ENCODE results near the gene TAP2.
A peak's percentile ranks its signal among the peaks of the same experiment; 100 is the strongest.
"Not testable (repeated sequence)": the region's sequence is repeated elsewhere in the genome, so short reads cannot be mapped to it uniquely, and the experiment has no call there.

Gene TAP2

DNA sequence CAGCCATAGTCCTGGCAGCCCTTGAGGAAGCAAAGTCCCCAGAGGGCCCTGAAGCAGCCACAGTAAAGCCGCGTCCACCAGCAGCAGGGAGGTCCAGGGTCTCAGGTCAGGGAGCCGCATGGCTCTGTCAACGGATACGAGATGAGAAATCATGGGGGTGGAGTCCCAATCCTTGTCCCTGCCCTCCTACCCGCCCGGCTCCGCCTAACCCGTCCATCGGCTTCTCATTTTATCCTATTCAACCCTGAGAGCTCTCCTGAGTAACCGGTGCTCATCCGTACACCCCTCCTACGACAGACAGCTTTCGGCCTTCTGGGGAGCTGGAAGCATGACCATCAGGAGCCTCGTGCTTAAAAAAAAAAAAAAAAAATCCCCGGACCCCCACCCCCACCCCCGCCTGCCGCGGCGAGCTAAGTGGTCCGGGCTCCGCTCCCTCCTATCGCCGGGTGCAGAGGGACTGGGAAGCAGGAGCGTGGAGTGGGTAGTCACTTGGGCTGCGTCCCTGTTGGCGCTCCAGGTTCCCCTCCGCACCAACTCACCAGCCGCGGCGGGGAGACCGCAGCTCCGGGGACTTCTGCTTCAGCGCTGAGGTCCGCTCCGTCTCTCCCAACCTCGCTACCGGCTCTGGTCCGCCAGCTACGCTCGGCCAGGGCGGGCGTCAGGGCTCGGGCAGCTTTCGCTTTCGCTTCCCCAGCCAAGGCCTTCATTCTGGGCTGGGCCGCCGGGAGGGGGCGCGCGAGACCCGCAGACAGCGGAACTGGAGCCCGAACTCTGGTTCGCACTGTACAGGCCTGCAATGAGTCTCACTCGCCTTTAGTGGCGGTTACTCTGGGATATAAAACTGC, at the start of gene TAP2:
Gene TAP2 (minus strand): TSS at position 626 of the 845 bp plus-strand sequence. CDS start 506 bp downstream, at position 120.
- DNase-seq: peak; percentile 97

- DNase-seq: no peak
These were observed 49.1 kb upstream of the TAP2 start for GRCh38 chr6:32887616-32888015.

DNA sequence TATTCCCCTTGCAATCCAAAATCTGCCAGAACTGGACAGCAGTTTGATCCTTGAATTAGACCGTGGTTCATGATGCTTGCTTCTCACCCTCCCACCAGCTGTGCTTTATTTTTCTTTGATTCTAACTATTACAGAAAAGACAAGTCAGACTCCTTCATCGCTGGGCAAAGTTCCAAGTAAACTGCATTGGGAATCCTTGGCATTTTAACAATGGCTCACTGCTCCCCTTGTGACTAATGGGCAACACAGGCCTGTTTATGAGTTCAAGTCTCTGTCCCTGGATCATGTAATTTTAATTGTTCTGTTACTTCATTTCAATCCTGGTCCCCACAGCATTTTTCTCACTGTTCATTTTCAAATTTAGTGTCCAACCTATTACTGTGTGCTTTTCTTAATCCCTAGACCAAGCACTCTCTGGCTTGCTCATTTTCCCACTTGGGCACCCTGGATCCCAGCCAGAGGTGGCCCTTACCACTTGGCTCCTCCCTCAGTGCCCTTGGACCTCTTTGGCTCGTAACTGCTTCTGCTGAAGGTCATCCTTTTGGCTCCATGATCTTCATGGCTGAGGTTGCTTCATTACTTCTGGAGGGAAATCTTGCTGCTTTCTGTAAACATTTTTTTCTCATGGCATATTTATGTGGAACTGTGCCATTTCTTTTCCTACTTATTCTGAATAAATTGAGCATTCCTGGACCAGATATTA, 48.3 kb upstream of the TAP2 start:
- no peak for DNase-seq

GRCh38 chr6:32885698-32886286, 47.3 kb upstream of the TAP2 start:
- no peak for DNase-seq

DNA sequence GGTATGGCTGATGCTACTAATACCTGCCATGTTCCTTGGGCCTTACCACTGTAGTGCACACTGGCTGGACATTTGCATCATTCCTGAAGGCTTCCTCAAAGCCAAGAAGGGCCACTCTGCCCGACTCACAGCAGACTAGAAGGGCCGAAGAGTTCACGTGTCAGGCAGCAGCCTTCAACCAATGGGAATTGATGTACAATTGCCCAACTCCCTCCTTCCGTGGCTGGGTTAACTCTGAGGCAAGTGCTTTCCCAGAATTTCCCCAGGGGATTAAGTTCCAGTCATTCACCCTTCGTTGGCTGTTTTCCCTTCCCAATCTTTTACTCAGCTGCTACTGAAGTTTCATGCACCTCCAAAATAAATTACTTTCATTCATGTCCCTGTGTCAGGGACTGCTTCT, 45.2 kb upstream of the TAP2 start:
- no peak for DNase-seq

DNA sequence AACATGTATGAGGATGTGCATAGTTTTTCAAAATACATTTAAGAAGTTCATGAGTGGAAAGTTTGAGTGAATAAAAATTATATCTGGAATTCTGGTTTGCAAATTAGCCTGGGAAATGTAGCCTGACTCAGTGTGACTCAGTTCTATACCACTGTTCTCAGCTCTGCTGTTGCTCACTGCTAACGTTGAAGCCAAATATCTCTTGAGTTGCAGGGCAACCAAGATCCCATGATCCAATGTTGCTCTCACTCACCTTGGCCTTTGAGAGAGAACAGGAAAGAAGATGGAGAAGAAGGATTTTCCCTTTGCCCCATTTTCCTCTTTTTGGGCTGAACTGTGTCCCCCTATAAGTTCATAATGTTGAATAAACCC, 44.3 kb upstream of the TAP2 start:
- DNase-seq: no peak

DNA sequence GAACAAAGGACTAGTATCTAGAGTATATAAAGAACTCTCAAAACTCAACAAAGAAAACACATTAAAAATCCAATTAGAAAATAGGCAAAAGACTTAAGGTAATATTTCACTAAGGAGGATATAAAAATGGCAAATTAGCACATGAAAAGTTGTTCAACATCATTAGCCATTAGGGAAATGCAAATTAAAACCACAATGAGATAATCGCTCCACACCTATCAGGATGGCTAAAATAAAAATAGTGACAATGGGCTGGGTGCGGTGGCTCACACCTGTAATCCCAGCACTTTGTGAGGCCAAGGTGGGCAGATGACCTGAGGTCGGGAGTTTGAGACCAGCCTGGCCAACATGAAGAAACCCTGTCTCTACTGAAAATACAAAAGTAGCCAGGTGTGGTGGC, 42.4 kb upstream of the TAP2 start:
- DNase-seq: not testable (repeated sequence)

DNA sequence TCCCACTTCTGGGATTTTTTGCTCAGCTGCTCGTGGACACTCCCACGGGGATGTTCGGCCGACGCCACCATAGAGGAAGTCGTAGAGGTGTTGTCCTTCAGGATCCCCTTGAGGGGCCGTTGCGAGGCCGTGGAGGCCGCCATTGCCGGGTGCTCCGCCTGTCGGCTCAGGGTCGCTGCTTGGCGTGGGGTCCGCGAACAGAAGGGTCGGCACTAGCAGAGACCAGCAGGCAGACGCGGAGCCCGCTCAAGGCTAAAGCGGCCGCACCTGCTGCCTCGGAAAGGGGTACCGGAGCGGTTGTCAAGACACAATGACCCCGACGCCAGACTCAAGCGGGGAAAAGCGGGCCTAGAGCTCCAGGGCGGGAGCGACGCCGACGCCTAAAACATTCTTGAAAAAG, 41.2 kb upstream of the TAP2 start:
- DNase-seq: no peak

- no peak for DNase-seq
These were observed 38.1 kb upstream of the TAP2 start for GRCh38 chr6:32876603-32877002.

- not testable (repeated sequence) for DNase-seq
These were observed 35.4 kb upstream of the TAP2 start for GRCh38 chr6:32873947-32874346.

GRCh38 chr6:32868257-32868788, 29.8 kb upstream of the TAP2 start:
- DNase-seq: peak; percentile 89

- no peak for DNase-seq
These were observed 29.2 kb upstream of the TAP2 start for GRCh38 chr6:32867554-32868256.

GRCh38 chr6:32867022-32867477, 28.5 kb upstream of the TAP2 start:
- DNase-seq: no peak

GRCh38 chr6:32865724-32866443, 27.3 kb upstream of the TAP2 start:
- DNase-seq: no peak

DNA sequence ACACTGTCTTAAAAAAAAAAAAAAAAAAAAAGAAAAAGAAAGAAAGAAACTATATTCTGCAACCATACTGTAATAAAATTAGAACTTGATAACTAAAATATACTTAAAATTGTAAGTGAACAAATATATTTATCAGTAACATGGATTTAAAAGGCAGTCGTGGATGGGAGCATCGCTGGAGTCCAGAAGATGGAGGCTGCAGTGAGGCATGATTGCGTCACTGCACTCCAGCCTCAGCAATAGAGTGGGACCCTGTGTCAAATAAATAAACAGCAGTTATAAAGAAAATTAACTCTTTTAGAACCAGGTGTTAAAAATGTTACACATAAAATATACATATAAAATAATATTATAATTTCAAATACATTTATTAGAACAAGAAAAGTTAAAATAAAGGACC, 24.2 kb upstream of the TAP2 start:
- no peak for DNase-seq

- DNase-seq: no peak
These were observed 22.1 kb upstream of the TAP2 start for GRCh38 chr6:32860674-32861073.

- no peak for DNase-seq
These were observed 19.7 kb upstream of the TAP2 start for GRCh38 chr6:32858194-32858593.

DNA sequence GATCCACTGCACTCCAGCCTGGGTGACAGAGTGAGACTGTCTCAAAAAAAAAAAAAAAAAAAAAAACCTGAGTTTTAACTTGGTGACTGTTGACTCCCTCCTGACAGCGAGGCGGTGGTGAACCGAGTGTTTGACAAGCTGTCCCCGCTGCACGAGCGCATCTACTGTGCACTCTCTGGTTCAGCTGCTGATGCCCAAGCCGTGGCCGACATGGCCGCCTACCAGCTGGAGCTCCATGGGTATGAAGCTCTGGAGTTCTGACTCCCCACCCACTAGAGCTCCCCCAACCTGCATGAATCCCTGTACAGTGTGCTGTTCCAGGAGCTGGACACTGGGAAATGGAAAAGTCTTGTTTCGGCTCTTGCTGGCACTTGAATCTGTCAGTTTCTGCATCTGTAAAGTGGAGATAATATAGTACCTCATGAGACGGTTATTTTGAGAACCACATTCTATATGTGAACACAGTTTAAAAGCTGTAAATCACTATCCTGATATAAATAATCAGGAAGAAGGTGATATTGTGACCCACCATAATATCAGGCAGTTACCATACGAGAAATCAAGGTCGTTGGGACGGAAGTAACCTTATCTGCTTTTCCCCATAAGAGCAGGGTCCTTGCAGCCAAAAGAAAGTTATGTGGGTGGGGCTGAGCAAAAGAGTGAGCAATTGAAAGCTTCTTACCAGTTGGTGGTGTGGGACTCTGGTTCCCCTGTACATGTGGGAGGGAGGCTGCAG, 18.8 kb upstream of the TAP2 start:
- DNase-seq: no peak

DNA sequence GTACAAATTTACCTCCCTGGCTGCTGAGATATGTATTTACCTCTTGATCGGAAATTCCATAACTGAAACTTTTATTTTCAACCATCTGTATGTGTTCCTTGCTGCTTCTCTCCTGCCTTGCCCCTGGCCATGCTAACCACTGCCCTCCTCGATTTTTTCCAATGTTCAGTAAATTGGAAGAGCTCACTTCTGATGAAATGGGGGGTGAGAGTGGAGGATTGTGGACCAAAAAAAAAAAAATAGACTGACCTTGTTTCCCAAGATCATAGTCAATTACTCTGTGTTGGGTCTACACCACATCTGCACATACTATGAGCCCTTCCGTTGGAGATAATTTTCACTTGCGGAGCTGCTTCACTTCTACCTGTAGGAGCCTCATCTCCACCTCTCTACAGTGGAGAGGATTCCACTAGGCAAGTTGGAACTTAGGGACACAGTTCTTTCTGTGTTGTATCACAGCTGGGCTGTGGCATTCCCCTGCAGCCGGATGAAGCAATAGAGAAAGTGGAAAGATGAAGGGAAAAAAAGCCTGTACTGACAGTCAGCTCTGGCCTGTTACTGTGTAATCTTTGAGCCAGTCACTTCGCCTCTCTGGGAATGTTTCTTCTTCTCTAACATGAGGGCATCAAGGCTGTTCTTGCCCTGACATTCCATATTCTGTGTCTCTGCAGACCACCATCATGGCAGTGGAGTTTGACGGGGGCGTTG, 17.1 kb upstream of the TAP2 start:
- DNase-seq: no peak

DNA sequence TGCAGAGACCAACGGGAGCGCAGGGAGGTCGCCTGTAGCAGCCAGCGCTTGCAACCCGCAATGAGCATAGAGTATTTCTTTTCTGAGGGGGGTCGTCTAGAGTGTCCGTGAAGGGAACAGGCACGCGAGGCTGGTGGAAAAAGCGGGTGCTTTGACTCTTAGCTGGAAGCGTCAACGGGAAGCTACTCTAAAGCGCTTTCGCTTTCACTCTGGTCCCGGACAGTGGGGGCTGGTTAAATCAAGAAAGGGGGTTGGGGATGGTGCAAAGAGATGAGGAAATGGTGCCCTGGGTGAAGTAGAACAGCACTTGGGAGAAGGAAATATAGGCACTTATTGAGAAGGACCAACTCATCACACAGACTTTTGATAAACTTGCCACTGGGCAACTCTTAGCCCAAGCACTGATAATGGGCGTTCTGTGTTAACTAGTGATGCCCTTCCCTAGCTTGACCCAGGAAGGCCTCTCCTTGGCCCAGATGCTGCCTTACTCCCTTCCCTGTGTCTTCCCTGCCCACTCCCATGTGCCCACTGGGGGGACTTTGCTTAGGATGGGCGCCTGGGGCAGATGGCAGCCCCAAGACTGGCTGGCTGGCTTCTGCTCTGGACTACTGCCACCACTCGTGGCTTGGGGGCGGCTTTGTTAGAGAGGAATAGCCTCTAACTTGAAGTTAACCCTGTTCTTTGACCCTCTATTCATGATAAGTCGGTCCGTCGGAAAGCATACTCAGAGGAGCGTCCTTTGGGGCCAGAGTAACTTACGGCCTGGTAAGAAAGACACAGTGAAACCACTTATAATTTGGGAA, 16.0 kb upstream of the TAP2 start:
- peak; percentile 63 for DNase-seq
